GM12892 (cell line): ENCODE results near the gene CDH22.

Source experiments
- POLR2A ChIP-seq: IDR thresholded peaks from 2 replicates; pipeline ENCODE4 v1.6.1; 2011; ENCODE audit warnings: low read depth, low read length, control low read depth
- POLR2AphosphoS5 ChIP-seq: IDR thresholded peaks from 2 replicates; pipeline ENCODE4 v1.6.1; 2011; ENCODE audit warnings: low read depth, low read length, control low read depth

- no peak for TF ChIP-seq POLR2A
- TF ChIP-seq POLR2AphosphoS5: no peak
Observed at GRCh38 chr20:46289432-46289831, 18.9 kb downstream of the CDH22 start.
